IMR-90 (cell line): ENCODE measurements around the gene ZNF185. TPM values are rescaled to one million over a fixed set of nuclear protein-coding genes. Genes with fewer than 3 reads are reported as not detected.

Experiments
- MXI1 ChIP-seq: IDR thresholded peaks from 2 replicates; pipeline ENCODE4 v1.6.1; 2012; ENCODE audit warnings: low read depth, mild to moderate bottlenecking, low read length, moderate library complexity, borderline replicate concordance
- RCOR1 ChIP-seq: IDR thresholded peaks from 2 replicates; pipeline ENCODE4 v1.6.1; 2012; ENCODE audit warnings: mild to moderate bottlenecking, low read length, improper control_type of control experiment; ENCODE audit not compliant: insufficient replicate concordance
- RFX5 ChIP-seq: IDR thresholded peaks from 2 replicates; pipeline ENCODE4 v1.8.0; 2012; ENCODE audit warnings: low read depth, mild to moderate bottlenecking, low read length, moderate library complexity
- polyA plus RNA-seq, 3 experiments: library from polyadenylated mRNA; depleted of rRNA; stranded (reverse); fragments of >200 nt; gene quantifications; 2 replicates each; pipeline ENCODE4 v1.2.3, GENCODE V29; 2012; ENCODE audit warnings: low replicate concordance in 1 of 3
- total RNA-seq: library from RNA; depleted of rRNA; stranded (reverse); fragments of >200 nt; gene quantifications from 2 replicates; pipeline ENCODE4 v1.2.3, GENCODE V29; 2012
- TF ChIP-seq, protein P1 (sequence below): fragments of 150-350 bp; IDR thresholded peaks from 2 replicates; pipeline ENCODE4 v1.6.1; 2017; ENCODE audit warnings: mild to moderate bottlenecking, antibody characterized with exemption, low read length, low read depth

ZNF185 gene
- total and polyA plus RNA-seq, 2 of the 4 experiments (the other 2 are of a cell fraction), result 3.2 to 6.3 TPM

DNA sequence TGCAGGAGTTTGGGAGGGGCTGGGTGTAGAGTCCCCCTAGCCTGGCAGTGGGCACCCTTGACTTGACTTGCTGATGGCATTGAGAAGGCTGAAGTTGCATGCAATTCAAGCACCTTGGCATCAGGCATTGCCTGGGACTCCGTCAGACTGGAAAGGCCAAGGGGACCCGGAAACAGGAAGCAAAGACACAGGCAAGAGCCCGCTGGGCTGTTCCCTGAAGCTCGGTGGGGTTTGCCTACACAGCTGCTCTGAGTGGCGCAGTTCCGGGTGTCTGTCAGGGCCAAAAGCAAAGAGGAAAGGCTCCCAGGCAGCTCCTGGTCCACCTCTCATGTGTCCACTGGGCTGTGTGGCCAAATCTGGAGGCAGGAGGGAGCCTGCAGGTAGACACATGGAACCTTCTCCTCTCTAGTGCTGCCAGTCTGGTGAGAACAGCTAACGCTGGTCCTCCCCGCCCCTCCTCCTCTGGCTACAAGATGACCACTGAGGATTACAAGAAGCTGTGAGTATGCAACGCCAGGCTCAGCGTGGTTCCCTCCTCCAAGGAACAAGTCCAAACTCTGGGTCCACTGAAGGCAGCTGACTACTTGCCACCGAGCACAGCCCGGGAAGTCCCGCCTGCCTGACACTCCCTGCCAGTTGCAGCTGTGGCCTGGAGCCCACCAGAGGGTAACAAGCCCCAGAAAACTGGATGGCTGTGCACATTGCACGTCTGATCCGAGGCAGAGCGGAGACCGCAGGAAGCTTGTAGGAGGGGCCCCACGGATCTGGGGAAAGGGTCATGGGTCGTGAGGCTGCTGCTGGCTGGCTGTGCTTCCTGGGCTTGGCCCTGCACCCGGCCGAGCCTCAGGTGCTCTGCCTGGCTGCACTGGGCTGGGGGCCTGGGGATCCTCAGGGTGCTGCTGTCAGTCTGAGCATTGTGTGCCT lies 20.1 kb downstream of the ZNF185 start (continued):
- TF ChIP-seq RCOR1 (no peak), MXI1 (no peak), RFX5 (no peak)
- TF ChIP-seq, protein P1, sequence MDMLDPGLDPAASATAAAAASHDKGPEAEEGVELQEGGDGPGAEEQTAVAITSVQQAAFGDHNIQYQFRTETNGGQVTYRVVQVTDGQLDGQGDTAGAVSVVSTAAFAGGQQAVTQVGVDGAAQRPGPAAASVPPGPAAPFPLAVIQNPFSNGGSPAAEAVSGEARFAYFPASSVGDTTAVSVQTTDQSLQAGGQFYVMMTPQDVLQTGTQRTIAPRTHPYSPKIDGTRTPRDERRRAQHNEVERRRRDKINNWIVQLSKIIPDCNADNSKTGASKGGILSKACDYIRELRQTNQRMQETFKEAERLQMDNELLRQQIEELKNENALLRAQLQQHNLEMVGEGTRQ, result no peak
